Activated T-cell treated with anti-CD3 and anti-CD28 coated beads, Interleukin-2, amount 50 U/mL, for 1 hour (primary cell): Measurements from ENCODE around the gene PLA2G12B.

Experiments
- DNase-seq: peaks from one replicate; pipeline ENCODE4 v3.0.0-alpha.2; 2020

PLA2G12B gene

DNA sequence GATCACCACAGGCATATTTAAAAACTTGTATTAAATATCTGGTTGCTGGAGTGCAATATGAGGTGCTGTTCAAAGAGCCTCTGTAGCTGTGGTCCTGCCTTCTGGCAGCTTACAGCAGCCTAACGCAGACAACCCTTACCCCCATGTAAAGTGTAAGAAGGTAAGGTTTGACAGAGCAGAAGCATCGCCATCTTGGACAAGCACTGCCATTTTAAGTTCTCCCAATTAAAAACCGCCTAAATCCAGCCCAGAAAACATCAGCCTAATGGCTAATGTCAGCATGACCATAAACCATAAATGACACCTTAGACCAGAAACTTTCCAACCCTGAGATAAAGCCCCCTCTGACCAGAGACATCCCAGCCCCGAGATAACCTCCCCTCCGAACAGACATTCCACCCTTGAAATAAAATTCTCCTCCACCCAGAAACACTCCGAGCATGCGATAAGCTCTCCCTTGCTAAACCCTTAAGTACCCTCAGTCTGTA is 66.4 kb downstream of the PLA2G12B start:
- no peak for DNase-seq

DNA sequence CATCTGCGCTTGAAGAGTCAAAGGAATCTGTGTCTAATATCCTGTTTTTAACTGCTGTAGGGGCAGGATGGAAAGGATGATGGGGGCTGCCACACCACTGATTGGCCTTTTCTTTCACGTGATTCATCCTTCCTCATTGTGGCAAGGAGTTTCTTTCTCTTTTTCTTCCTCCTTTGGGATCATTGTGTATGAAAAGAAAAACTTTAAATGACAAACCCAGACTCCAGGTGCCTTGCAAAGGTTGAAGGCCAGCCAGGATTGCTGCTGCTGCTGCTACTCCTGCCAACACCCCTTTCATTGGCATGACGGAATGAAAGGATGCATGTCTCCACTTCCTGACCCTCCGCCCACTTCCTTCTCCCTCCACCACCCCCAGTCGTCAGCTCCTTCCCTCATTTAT is 67.6 kb downstream of the PLA2G12B start:
- no peak for DNase-seq

DNA sequence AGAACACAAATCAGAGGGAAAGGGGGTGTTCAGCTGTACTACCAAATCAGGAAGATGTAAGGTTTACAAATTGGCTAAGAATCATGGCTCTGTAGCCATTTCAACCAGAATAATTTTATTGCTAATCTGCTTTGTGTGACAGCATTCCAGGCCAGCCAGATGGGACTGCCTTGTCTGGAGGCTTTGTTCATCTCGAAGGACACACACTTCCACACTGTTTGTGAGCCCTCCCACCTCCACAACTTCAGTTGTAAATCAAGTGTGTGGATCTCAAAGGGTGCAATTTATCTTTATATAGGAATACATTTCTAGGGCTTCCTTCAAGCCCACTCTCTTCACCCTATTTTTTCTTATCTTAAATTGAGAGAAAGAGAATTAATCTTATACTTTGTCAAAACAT is 68.0 kb downstream of the PLA2G12B start:
- DNase-seq, result no peak

DNA sequence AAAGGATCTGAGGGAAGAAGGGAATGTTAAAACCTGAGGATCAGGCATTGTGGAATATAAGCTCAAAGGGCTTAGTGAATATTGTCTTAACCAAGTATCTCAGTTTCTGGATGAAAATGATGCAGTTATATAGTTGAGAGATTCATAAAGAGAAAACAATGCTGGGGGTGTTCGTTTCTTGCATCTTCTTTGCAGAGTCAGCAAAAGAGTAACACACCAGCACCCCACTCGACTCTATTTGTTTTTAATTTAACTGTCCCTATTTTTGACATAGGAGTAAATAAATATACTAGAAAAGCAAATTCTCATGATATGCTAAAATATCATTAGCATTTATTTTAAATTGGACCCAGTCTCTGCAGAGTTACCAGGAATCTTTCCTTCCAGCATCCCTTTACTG is 68.7 kb downstream of the PLA2G12B start:
- DNase-seq, result no peak
